Activated naive CD4-positive, alpha-beta T cell treated with Interleukin-2 at 50 U/mL for 16 hours (primary cell): ENCODE results near the gene KISS1R.

Experiments
- DNase-seq: peaks from one replicate; pipeline ENCODE4 v3.0.0-alpha.2; 2020

Gene KISS1R

GRCh38 chr19:900302-901111, 16.6 kb upstream of the KISS1R start:
- no peak for DNase-seq

GRCh38 chr19:901216-902092, 15.7 kb upstream of the KISS1R start:
- DNase-seq, result no peak

- DNase-seq, result no peak
Measured at GRCh38 chr19:902093-902370, 15.1 kb upstream of the KISS1R start.

GRCh38 chr19:902446-903226, 14.5 kb upstream of the KISS1R start:
- no peak for DNase-seq

- DNase-seq, result no peak
Measured at GRCh38 chr19:903266-903797, 13.8 kb upstream of the KISS1R start.

GRCh38 chr19:904545-904944, 12.6 kb upstream of the KISS1R start:
- no peak for DNase-seq

- DNase-seq, result no peak
Measured at GRCh38 chr19:906480-906879, 10.7 kb upstream of the KISS1R start.

- no peak for DNase-seq
Measured at GRCh38 chr19:907183-907853, 9.8 kb upstream of the KISS1R start.

- no peak for DNase-seq
Measured at GRCh38 chr19:911197-912033, 5.7 kb upstream of the KISS1R start.

- DNase-seq, result peak; percentile 30
Measured at GRCh38 chr19:912181-913079, 4.7 kb upstream of the KISS1R start.

- DNase-seq, result peak; percentile 88
Measured at GRCh38 chr19:913080-913748, 3.9 kb upstream of the KISS1R start, which contains the start of gene R3HDM4. TSS of gene R3HDM4 (minus strand) at chr19:913219. CDS start at chr19:913157, 62 bp downstream.

GRCh38 chr19:916645-917322, 349 bp upstream of the KISS1R start:
- no peak for DNase-seq

GRCh38 chr19:918152-918437, 962 bp downstream of the KISS1R start:
- DNase-seq, result no peak

- no peak for DNase-seq
Measured at GRCh38 chr19:918481-919198, 1.5 kb downstream of the KISS1R start.

- no peak for DNase-seq
Measured at GRCh38 chr19:919199-920050, 2.3 kb downstream of the KISS1R start.

- DNase-seq, result peak; percentile 72
Measured at GRCh38 chr19:920051-920864, 3.1 kb downstream of the KISS1R start.

GRCh38 chr19:924553-925086, 7.5 kb downstream of the KISS1R start:
- no peak for DNase-seq
